K562 (cell line): ENCODE measurements around the gene HIPK2. TPM values are rescaled to one million over a fixed set of nuclear protein-coding genes. Genes with fewer than 3 reads are reported as not detected.

Experiments
- CHD1 ChIP-seq: fragments of 200-600 bp; sonication (generic); IDR thresholded peaks from one replicate; pipeline ENCODE4 v1.6.1; 2012; ENCODE audit warnings: mild to moderate bottlenecking, moderate library complexity, low read length, inconsistent platforms
- GATA2 ChIP-seq: sonication (generic); formaldehyde crosslinking; IDR thresholded peaks from 2 replicates; pipeline ENCODE4 v1.4.0; 2020; ENCODE audit warnings: mild to moderate bottlenecking, missing genetic modification reagents
- HDAC1 ChIP-seq, 2 experiments: fragments of 450-650 bp; IDR thresholded peaks; 2 replicates each; pipeline ENCODE4 v1.6.1; 2016 to 2017; ENCODE audit warnings: inconsistent platforms in 1 of 2, mild to moderate bottlenecking in 1 of 2, moderate library complexity in 1 of 2
- IRF2 ChIP-seq: sonication (generic); formaldehyde crosslinking; IDR thresholded peaks from 2 replicates; pipeline ENCODE4 v1.8.1; 2022; ENCODE audit warnings: mild to moderate bottlenecking, missing genetic modification reagents
- RAD51 ChIP-seq: fragments of 450-650 bp; IDR thresholded peaks from 2 replicates; pipeline ENCODE4 v1.7.1; 2016; ENCODE audit warnings: low read depth, mild to moderate bottlenecking, borderline replicate concordance
- RBFOX2 ChIP-seq: fragments of 200-400 bp; formaldehyde crosslinking; IDR thresholded peaks from 2 replicates; pipeline ENCODE4 v1.6.1; 2017; ENCODE audit warnings: low read depth, mild to moderate bottlenecking, low read length, moderate library complexity
- RERE ChIP-seq: sonication (generic); formaldehyde crosslinking; IDR thresholded peaks from 2 replicates; pipeline ENCODE4 v1.8.0; 2023; ENCODE audit warnings: missing genetic modification reagents, mild to moderate bottlenecking, borderline replicate concordance
- ZNF143 ChIP-seq: sonication (generic); formaldehyde crosslinking; IDR thresholded peaks from 2 replicates; pipeline ENCODE4 v1.9.0; 2022; ENCODE audit warnings: mild to moderate bottlenecking, missing genetic modification reagents
- ZNF316 ChIP-seq: fragments of 450-650 bp; IDR thresholded peaks from 2 replicates; pipeline ENCODE4 v1.6.1; 2016
- polyA plus RNA-seq, 8 experiments: library from polyadenylated mRNA; depleted of rRNA in 4 of 8; stranded (reverse) in 5 of 8; unstranded in 3 of 8; fragments of >200 nt; fragmentation: Nextera tagmentation in 2 of 8; fragmentation: Illumina TruSeq in 1 of 8; extraction: Ambion mirVana in 2 of 8; extraction: Trizol in 1 of 8; gene quantifications; 2 replicates each; pipeline versions ENCODE4 v1.2.1 to v1.2.3, GENCODE V29; 2011 to 2014; ENCODE audit warnings: inconsistent platforms in 1 of 8, missing spikeins in 1 of 8
- total RNA-seq, 7 experiments: library from RNA; depleted of rRNA in 6 of 7; stranded (reverse); fragments of >200 nt in 6 of 7; fragmentation: Illumina TruSeq in 2 of 7; extraction: Trizol in 2 of 7; gene quantifications; 2 replicates each; pipeline versions ENCODE4 v1.2.1 to v1.2.3, GENCODE V29; 2011 to 2021; ENCODE audit warnings: low replicate concordance in 1 of 7

HIPK2 gene
- total and polyA plus RNA-seq, 9 of the 15 experiments (the other 6 are each of a cell fraction or from before 2014, with no cell fraction given): 0.69 to 19.8 (median 5.1) TPM

GRCh38 chr7:139542308-139543151 is 235.3 kb downstream of the HIPK2 start (continued):
- no peak for TF ChIP-seq RERE (CRISPR knock-in tag)
- TF ChIP-seq GATA2 (CRISPR knock-in tag): no peak
- peak; percentile 67 for TF ChIP-seq RBFOX2
- TF ChIP-seq CHD1: peak; percentile 55
- no peak for TF ChIP-seq ZNF316
- peak in 1 of 2 experiments; percentile 43; a peak in 1 of 4 replicates for TF ChIP-seq HDAC1 (IDR thresholded peaks at IDR 0.05)
- TF ChIP-seq ZNF143 (CRISPR knock-in tag): peak; percentile 84
- peak; percentile 63; the same call in 1 of the 2 replicates for TF ChIP-seq IRF2 (CRISPR knock-in tag)
- peak; percentile 92 for TF ChIP-seq RAD51
